Liver (tissue), 3 donors: ENCODE data around the gene PCDHGB1.

Experiments
- ATF3 ChIP-seq: IDR thresholded peaks from 2 replicates; pipeline ENCODE4 v1.6.1; 2016; ENCODE audit warnings: antibody characterized with exemption
- FOXA1 ChIP-seq: IDR thresholded peaks from 2 replicates; pipeline ENCODE4 v1.6.1; 2016; ENCODE audit warnings: antibody characterized with exemption
- HNF4G ChIP-seq: IDR thresholded peaks from 2 replicates; pipeline ENCODE4 v1.6.1; 2016; ENCODE audit warnings: antibody characterized with exemption
- JUND ChIP-seq, 2 donors: IDR thresholded peaks; 2 replicates each; pipeline ENCODE4 v1.6.1; 2016; ENCODE audit warnings: antibody characterized with exemption in 2 of 2
- NR2F2 ChIP-seq: IDR thresholded peaks from 2 replicates; pipeline ENCODE4 v1.6.1; 2016; ENCODE audit warnings: antibody characterized with exemption
- RAD21 ChIP-seq, 2 donors: IDR thresholded peaks; 2 replicates each; pipeline ENCODE4 v1.6.1; 2016; ENCODE audit warnings: antibody characterized with exemption in 2 of 2, mild to moderate bottlenecking in 2 of 2
- REST ChIP-seq: IDR thresholded peaks from 2 replicates; pipeline ENCODE4 v1.6.1; 2016; ENCODE audit warnings: antibody characterized with exemption, mild to moderate bottlenecking
- RXRA ChIP-seq, 2 donors: IDR thresholded peaks; 2 replicates each; pipeline ENCODE4 v1.6.1; 2017 to 2018; ENCODE audit warnings: antibody characterized with exemption in 2 of 2, mild to moderate bottlenecking in 1 of 2
- SP1 ChIP-seq: IDR thresholded peaks from 2 replicates; pipeline ENCODE4 v1.6.1; 2018; ENCODE audit warnings: antibody characterized with exemption, mild to moderate bottlenecking
- TAF1 ChIP-seq: conservative IDR thresholded peaks from 2 replicates; pipeline ENCODE4 v1.6.1; 2016; ENCODE audit warnings: antibody characterized with exemption, mild to moderate bottlenecking
- YY1 ChIP-seq: IDR thresholded peaks from 2 replicates; pipeline ENCODE4 v1.6.1; 2016; ENCODE audit warnings: antibody characterized with exemption, mild to moderate bottlenecking
- ZBTB33 ChIP-seq: IDR thresholded peaks from 2 replicates; pipeline ENCODE4 v1.6.1; 2016; ENCODE audit warnings: antibody characterized with exemption
- TF ChIP-seq, protein P1 (sequence below): fragments of 150-350 bp; IDR thresholded peaks from 2 replicates; pipeline ENCODE4 v1.5.1; 2017; ENCODE audit warnings: improper control_type of control experiment, low read depth, low read length; ENCODE audit not compliant: missing input control
- TF ChIP-seq, protein P2 (sequence below): IDR thresholded peaks from 2 replicates; pipeline ENCODE4 v1.6.1; 2016; ENCODE audit warnings: antibody characterized with exemption
- donor health status: healthy.
- donor health status: healthy.

- no peak for TF ChIP-seq TAF1
- TF ChIP-seq, protein P1, sequence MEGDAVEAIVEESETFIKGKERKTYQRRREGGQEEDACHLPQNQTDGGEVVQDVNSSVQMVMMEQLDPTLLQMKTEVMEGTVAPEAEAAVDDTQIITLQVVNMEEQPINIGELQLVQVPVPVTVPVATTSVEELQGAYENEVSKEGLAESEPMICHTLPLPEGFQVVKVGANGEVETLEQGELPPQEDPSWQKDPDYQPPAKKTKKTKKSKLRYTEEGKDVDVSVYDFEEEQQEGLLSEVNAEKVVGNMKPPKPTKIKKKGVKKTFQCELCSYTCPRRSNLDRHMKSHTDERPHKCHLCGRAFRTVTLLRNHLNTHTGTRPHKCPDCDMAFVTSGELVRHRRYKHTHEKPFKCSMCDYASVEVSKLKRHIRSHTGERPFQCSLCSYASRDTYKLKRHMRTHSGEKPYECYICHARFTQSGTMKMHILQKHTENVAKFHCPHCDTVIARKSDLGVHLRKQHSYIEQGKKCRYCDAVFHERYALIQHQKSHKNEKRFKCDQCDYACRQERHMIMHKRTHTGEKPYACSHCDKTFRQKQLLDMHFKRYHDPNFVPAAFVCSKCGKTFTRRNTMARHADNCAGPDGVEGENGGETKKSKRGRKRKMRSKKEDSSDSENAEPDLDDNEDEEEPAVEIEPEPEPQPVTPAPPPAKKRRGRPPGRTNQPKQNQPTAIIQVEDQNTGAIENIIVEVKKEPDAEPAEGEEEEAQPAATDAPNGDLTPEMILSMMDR, result no peak
- TF ChIP-seq RXRA (IDR thresholded peaks at IDR 0.05), result no peak
- TF ChIP-seq NR2F2, result no peak
- TF ChIP-seq JUND (IDR thresholded peaks at IDR 0.05), result no peak
- TF ChIP-seq YY1, result no peak
- TF ChIP-seq REST, result no peak
- TF ChIP-seq, protein P2, sequence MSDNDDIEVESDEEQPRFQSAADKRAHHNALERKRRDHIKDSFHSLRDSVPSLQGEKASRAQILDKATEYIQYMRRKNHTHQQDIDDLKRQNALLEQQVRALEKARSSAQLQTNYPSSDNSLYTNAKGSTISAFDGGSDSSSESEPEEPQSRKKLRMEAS, result no peak
- no peak for TF ChIP-seq ATF3
- TF ChIP-seq ZBTB33, result no peak
- TF ChIP-seq FOXA1, result no peak
- TF ChIP-seq SP1, result no peak
- no peak for TF ChIP-seq RAD21 (IDR thresholded peaks at IDR 0.05)
- no peak for TF ChIP-seq HNF4G
Observed at GRCh38 chr5:141330299-141331080, 19.4 kb upstream of the PCDHGB1 start, which contains the start of gene PCDHGA1.
